GM18867 (cell line): ENCODE measurements around the gene CERS6.
"Not testable (repeated sequence)": the region's sequence is repeated elsewhere in the genome, so short reads cannot be mapped to it uniquely, and the experiment has no call there.

Experiments
- ATAC-seq: cut with Tn5 transposase; IDR thresholded peaks from one replicate; pipeline ENCODE4 v1.9.1; 2021; ENCODE audit warnings: mild to moderate bottlenecking, moderate library complexity; ENCODE audit not compliant: unreplicated experiment

Gene CERS6

DNA sequence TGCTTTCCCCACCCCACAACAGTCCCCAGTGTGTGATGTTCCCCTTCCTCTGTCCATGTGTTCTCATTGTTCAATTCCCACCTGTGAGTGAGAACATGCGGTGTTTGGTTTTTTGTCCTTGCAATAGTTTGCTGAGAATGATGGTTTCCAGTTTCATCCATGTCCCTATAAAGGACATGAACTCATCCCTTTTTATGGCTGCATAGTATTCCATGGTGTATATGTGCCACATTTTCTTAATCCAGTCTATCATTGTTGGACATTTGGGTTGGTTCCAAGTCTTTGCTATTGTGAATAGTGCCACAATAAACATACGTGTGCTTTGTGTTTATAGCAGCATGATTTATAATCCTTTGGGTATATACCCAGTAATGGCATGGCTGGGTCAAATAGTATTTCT is 335.1 kb downstream of the CERS6 start:
- ATAC-seq, result not testable (repeated sequence)

DNA sequence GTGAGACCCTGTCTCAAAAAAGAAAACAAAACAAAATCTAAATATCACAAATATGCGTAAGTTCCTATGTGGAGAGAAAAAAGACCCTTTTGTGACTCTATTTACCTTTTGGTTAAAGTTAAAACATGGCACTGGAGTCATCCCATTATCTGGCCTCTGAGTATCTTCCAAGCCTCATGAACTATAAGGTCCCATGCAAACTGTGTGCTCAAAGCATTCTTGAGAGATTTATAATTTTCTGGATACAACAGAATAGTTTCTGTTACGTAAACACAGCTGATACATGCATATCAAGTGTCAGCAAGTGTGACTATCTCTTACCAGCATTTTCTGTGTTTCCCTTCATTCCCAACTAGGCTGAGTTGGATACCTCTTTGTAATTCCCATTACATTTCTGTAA is 337.5 kb downstream of the CERS6 start:
- ATAC-seq, result no peak

DNA sequence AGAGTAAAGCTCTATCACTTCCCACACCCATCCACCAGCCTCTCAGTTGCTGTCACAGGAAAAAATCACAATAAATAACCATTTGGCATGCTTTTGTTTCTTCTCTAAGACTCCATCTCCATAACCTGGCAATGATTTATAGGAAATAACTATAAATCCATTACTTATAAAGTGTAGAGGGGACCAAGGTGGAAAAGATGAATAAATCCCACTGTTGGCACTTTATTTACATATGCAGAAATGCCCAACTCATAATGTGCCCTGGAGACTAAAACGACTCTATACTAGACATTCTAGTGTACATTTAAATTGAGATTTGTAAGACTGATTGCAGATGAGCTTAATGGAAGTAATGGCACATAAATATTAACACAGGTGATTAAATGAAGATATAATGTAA is 338.9 kb downstream of the CERS6 start:
- no peak for ATAC-seq

DNA sequence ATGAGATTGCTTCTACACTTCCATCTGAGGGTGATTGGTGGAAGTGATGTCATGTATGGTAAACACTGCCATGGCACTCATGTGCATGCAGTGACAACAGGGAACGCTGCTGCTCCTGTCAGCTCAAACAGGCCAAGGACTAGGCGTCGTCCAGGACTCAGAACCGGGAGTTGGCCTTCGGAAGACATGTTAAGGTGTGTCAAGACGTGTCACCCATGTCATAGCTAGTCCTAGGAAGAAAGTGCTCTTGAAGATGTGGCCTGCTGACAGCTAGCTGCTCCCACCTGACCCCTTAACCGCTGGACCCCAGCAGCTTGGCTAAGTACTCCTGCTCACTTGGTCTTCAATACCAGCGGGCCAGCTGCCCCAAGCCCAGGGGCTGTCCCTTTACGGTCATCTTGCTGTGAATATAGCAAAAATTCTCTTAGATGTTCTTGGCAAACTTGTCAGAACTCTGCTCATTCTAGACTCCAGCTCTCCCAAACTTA is 340.1 kb downstream of the CERS6 start:
- no peak for ATAC-seq

DNA sequence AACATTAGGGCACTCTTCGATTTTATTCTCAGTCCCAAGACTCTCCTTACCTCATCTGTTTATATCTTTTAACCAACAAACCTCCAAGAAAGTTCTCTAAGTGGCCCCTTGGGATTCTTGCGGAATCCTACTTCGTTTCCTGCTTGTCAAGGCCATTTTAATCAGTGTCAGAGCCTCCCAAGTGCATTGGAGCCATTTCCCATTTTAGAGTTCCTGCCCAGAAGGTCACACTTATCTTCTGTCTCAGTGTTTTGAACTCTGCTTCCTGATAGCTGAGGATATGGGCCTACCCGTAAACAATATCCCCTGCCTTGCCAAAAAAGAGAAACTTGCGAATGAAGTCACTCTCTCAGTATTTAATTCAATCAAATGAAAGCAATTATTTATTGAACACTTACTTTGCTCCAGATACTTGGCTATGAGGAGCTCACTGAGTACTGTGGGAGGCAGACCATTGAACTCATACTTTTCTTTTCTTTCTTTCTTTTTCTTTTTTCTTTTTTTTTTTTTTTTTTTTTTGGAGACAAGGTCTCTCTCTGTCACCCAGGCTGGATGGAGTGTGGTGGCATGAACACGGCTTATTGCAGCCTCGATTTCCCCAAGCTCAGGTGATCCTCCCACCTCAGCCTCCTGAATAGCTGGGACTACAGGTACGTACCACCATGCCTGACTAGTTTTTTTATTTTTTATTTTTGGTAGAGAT is 340.7 kb downstream of the CERS6 start:
- ATAC-seq, result no peak

DNA sequence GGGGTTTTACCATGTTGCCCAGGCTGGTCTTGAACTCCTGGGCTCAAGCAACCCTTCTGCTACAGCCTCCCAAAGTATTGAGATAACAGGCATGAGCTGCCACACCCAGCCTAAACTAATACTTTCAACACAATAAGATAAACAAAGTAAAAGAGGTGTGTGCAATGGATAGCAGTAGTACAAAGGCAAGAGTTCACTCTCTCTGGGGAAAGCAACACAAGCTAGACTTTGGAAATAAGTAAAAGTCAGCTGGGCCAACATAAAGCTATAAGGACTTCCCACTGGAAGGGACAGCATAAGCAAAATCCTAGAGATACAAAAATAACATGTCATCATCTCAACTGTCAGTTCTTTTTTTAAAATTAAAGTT is 341.2 kb downstream of the CERS6 start:
- no peak for ATAC-seq

DNA sequence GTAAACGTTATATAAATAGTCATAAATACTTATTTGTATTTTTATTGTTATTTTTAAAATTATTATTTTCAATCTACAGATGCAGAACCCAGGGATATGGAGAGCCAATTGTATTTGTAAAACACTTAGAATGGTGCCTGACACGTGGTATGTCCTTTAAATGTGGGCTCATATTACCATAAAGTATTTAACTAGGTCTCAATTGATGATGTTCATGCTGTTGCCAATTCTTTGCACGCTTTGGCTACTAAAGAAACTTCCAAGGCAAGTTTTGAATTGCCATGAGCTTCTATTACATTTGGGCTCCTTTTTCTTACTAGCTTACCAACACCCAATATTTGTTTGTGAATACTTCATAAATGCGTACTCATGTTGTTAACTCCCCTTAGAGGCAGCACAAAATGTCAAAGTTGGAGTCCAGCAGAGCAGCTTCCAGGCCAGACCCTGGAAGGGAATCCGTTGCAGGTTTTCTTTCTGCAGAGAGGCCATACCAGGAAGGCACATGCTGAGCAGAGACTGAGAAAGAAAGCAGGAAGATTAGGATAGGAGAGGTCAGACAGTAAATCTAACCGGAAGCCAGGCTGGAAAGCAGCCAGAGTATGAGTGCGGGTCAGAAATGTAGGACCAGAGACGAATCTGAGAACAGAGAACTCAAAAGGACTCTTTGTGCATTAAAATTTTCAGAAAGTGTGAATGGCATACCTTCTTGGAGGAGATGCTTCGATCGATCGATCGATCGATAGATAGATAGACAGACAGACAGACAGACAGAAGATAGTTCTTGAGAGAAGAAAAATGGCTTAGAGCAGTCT is 342.2 kb downstream of the CERS6 start:
- ATAC-seq, result no peak

DNA sequence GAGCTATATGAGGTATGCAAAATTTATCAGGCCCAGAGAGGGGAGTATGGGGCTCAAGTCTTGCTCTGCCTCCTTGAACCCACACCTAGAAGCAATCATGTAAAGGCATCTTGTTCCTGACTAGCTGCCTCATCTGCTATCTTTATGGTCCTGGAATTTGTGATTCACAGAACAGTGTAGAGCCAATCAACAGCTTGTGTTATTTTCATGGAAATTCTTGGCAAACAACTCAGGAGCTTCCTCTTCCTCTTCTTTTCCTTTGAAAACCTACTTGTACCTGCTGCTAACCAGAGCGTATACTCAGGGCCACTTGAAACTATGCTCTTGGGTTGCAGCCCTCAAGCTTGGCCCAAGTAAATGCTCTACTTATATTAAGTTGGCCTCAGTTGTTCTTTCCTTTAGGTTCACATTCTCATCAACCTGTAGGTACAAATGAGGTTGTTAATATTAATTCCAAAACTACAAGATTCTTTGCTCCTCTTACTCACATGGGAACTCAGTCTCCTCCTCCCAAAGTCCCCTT is 342.9 kb downstream of the CERS6 start:
- no peak for ATAC-seq

DNA sequence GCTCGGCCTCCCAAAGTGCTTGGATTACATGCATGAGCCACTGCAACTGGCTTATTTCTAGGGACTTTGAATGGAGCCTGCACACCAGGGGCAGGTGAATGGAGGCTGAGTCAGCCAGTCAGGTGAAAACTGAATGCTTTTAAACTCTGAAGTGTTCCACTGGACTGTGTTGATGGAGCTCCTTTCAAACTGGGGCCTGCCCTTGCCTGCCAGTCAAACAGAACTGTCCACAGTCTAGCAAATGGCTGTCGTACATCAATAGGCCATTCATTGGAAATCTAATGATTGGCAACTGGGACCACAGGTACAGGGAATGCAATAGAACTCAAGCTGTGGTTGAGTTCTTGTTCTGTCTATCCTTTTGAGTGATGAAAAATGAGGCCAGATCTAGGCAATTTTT is 345.4 kb downstream of the CERS6 start:
- ATAC-seq, result no peak

DNA sequence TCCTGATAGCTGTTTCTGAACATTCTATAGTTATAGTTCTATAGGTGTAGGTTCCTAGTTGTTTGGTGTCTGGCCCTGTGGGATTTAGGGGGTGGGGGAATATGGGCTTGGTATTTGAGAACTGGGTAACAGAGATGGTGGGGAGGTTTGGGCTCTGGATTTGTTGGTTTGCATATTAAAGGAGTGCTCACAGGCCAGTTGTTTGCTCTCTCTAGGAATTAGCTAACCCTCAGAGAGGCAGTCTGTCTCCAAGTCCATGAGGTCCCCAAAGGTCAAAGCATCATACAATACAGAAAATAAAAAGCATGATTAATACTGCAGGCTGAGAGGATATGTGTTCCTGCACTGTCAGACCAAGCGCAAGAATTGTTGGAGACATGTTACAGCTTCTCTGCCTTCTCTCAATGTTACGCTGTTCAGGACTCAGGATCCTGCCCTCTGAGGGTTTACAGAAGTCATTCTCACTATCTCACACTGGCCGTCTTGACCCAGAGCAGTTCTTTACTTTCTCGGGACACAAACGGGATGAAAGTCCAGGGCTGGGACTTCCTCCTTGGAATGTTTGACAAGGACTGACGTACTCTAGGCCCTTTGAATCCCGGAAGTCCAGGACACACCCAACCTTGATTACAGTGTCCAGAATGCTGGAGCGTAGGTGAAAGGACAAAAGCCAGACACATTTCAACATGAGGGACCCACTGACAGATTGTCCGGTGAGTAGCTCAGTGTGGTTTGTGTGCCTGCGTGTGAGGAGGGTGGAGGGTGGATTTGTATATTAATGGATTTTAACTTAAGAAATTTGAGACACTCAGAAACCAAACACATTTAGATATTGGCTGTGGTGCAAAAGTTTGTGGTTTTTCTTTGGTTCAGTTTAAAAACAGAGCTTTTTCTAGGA is 346.1 kb downstream of the CERS6 start, which contains the start of gene NOSTRIN:
Gene NOSTRIN, plus strand, starts transcription at position 677 of the 898 bp plus-strand sequence. Its CDS starts 10 bp downstream, at position 687.
- ATAC-seq, result no peak

DNA sequence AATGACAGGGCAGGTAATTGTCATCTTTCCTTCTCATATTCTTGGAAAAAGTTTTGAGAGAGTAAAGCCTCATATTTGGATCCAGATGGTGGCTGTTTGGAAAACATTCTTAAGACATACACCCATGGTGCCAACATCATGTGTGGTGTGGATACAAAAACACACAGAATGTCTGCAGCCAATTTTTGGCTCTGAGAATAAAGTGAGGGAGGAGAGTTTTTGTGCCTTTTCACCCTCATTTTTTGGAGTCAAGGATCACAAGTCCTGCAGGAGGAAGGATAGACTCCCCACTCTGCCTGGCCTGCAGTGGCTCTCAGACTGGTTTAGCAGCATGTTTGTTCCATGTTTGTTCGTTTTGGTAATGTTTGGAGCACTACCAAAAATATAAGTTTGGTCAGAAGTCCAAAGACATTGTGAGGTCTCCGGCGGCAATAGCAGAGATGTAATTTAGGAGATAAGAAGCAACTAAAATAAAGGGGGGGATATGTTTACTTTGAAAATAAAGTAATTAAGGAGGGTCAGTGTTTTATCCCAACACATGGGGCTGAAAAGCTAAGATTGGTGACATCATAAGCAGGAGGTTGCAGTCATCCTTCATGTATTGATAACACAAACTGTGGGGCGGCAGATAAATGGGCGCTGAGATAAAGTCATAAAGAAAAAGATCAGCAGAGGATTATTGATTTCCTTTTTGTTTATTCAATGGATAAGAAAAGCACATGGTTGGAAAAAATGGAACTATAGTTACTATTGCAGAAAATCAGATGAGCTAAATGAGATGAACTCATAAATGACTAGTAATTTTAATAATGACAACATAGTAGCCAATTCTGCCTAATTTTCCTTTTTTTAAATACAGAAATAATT is 347.0 kb downstream of the CERS6 start:
- ATAC-seq, result no peak

DNA sequence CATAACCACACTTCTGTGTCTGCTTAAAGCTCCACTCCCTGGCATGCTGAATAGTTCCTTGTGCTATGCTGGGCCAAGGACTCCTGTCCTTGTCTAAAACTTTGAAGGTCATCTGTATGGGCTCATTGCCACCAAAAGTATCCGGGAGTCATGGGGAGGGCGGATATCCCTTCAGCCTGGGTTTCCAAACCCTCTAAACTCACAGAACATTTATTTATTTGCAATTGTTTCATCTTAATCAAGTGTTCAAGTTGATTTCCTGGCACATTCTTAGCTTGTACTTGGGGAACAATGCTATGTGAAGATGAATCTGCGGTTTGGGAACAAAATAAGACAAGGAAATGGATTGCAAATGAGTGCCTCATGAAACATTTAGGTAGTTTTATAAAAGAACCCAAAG is 348.1 kb downstream of the CERS6 start:
- ATAC-seq, result no peak

DNA sequence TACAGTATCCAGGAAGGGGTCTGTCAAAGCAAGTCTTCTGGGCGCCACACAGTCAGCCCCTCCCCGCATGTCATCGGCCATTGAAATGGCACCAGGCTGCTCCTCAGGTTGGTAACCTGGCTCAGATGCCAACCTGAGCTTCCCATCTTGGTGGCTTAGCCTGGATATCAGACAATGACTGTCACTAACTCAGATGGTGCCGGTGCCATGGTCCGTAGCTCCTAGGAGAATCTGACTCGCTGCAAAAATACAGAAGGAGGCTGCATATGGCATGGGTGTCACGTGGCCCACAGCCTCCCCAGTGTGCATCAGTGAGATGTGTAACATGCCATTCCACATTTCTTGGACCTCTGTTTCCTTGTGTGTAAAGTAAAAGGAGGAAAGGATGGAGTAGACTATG is 349.5 kb downstream of the CERS6 start:
- no peak for ATAC-seq

DNA sequence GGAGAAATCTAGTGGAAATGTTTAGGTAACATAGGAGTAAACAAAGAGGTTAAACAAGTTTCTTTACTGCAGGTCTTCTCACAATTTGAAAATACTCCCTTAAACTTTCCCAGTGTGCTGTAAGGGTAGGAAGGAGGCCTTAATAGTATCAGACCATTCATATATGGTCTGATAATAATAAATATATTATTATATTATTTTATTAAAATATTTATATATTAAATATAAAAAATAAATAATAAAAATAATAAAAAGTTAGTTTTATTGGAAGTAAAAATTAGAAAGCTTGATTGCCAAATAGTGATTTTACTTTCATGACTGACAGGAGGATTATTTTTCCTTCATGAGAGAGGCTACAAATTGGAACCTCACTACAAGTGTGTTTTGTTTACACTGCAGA is 353.5 kb downstream of the CERS6 start:
- ATAC-seq, result no peak

DNA sequence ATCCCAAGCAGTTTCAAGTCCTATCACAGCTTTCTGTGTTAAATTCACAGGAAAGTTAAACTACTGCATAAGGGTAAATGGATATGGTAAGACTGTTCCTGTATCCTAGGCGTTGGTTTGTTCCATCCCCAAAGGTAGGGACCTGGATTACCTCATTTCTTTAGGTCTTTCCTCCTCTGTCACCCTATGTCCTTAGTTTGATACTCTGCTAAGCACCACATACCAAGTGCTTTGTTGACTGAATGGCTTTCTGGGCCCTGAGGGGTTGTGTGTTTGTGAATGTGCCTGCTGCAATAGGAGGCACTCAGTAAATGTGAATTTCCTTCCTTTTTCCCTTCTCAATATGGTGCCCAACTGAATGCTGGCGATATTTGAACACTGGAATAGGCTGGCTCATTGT is 354.2 kb downstream of the CERS6 start:
- ATAC-seq, result no peak

DNA sequence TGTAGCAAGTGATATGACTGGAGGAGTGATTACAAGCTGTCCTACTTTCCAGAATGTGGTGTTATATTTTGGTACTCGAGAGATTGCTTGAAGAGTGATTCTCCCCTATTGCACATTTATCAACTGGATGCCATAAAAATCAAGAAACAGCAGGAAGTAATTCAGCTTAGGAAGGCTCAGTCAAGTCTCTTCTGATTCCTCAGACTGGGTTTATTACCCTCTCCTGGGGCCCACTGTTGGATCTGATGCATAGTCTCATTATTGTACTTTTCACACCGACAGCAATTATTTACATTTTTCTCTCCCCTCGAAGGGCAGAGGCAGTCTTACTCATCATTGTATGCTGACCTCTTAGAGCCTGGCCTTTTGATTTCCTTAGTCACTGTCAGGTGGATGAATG is 355.6 kb downstream of the CERS6 start:
- no peak for ATAC-seq

DNA sequence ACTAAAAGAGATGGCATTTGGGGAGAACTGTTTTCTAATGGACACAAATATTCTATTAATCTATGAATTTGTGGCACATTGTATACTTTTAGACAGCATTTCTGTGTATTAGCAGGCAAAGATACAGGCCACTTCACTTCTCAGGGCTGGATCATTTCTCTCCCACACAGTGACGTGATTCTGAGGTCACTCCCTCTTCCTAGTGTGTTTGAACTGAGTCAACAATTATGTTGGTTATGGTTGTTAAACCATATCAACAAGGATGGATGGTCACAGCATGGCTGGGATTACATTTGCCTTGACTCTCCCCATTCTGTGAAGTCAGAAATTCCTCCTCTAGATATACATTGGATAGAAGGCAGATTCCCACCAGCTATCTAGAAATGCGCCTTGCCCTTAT is 358.0 kb downstream of the CERS6 start:
- no peak for ATAC-seq

DNA sequence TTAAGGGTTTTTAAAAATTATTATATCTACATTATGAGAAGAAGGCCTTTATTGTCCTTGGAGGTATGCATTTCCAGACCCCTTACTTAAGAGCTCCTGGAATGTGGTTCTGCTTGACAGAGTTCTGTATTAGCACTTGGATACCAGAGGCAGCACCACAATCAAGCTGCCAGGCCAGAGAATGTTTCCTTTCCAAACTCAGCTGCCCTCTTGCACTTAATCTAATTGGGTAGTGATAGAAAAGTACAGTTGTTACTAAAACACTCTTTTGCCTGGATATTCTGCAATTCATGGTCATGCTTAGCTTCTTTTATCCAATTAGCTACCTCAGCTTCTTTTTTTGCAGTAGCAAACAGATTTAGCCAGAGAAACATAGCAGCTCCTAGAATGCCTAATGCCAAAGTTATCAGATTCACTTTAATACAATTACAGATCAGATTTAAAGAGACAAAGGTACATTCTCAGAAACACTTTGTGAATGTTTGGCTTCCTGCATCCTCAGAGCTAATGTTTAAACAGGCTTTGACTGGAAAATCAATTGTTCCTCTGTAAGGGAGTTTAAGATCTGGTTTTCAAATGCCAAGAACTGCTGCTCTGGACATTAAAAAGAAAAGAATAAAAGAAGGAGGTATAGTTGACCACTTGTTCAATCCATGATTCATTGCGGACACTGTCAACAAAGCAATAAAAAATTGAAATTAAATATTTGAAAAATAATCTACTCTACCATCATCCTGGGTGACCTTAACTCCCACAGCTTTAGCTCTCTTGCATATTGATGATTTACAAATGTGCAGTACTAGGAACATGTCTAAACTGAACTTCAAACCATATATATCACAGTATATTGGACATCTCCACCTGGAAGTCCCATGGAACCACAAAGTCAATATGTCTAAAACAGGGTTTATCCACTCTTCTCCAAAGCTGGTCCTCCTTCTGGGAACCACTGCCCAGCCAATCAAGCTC is 359.2 kb downstream of the CERS6 start:
- ATAC-seq, result no peak

DNA sequence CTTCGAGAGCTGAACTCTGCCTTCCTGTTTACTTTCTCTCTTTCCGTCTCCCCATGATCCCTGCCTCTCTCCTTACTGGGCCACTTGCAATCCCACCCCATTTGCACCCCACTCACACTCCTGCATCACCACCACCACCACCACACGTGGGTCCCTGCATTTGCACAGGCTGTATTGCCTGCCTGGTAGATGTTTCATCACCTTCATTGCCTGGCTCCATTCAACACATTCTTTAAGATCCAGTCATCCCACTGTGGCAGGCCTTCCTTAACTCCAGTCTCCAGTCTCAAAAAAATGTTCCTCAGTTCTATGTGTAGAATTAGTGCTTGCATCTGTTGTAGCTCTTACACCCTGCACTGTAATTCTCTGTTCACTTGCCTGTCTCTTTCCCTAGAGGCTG is 360.3 kb downstream of the CERS6 start:
- ATAC-seq, result no peak
